ENCODE data around the gene KRTAP16-1. TPM values are rescaled to one million over a fixed set of nuclear protein-coding genes. Genes with fewer than 3 reads are reported as not detected.
A peak's percentile ranks its signal among the peaks of the same experiment; 100 is the strongest.
"Not testable (repeated sequence)": the region's sequence is repeated elsewhere in the genome, so short reads cannot be mapped to it uniquely, and the experiment has no call there.

KRTAP16-1 gene, protein sequence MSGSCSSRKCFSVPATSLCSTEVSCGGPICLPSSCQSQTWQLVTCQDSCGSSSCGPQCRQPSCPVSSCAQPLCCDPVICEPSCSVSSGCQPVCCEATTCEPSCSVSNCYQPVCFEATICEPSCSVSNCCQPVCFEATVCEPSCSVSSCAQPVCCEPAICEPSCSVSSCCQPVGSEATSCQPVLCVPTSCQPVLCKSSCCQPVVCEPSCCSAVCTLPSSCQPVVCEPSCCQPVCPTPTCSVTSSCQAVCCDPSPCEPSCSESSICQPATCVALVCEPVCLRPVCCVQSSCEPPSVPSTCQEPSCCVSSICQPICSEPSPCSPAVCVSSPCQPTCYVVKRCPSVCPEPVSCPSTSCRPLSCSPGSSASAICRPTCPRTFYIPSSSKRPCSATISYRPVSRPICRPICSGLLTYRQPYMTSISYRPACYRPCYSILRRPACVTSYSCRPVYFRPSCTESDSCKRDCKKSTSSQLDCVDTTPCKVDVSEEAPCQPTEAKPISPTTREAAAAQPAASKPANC
- not detected for polyA plus RNA-seq
- long read RNA-seq, donor 1: 0 reads
- long read RNA-seq, donor 2: 0 reads
- long read RNA-seq, donor 3: 0 reads
- long read RNA-seq, donor 4: 0 reads
- long read RNA-seq, donor 5: 0 reads
- long read RNA-seq, donor 6: 0 reads
- long read RNA-seq, donor 7: 0 reads
- long read RNA-seq, donor 8: 0 reads
- long read RNA-seq, donor 9: 0 reads
- long read RNA-seq, donor 10: 0 reads

DNA sequence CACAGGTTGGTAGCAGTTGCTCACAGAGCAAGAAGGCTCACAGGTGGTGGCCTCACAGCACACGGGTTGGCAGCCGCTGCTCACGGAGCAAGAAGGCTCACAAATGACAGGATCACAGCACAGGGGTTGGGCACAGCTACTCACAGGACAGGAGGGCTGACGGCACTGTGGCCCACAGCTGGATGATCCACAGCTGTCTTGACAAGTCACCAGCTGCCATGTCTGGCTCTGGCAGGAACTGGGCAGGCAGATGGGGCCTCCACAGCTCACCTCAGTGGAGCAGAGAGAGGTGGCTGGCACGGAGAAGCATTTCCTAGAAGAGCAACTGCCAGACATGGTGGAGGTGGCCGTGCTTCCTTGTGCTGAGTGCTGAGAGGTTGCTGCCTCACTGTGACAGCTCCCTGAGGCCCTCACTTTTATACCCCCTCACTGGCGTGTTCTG, at the start of gene KRTAP16-1:
TSS of gene KRTAP16-1 (minus strand) at position 392 of the 442 bp plus-strand sequence. CDS start at position 336, 56 bp downstream.
- peaks cover 0 to 21% (median 6%) of the 10 kb centered on the region in 3 donors for H3K27me3 ChIP-seq (ENCODE audit: control insufficient read depth in 3 of 3, insufficient read depth in 3 of 3, low read length in 3 of 3)
- H3K4me3 ChIP-seq (ENCODE audit: low read depth in 1 of 3, low read length in 3 of 3): no peak within 1 kb of the TSS
- H3K9me3 ChIP-seq (ENCODE audit: control insufficient read depth in 2 of 2, insufficient read depth in 1 of 2, low read depth in 1 of 2, low read length in 1 of 2): no peaks in the 10 kb centered on the region
- WGBS, 3 donors: 55 to 72% (median 65%) methylated on average over 7 of the region's 7 CpGs
- H3K4me1 ChIP-seq (ENCODE audit: control insufficient read depth in 3 of 3, insufficient read depth in 2 of 3, low read depth in 1 of 3, low read length in 2 of 3): no peaks in the 10 kb centered on the region
- FAIRE-seq (no peak), DNase-seq (no peak)
- peak within 1 kb of the TSS in 1 of 3 donors; percentile 65 for H3K27ac ChIP-seq (ENCODE audit: low read depth in 1 of 3, low read length in 2 of 3)
- no peaks in the 10 kb centered on the region for H3K36me3 ChIP-seq (ENCODE audit: control insufficient read depth in 3 of 3, insufficient read depth in 2 of 3, low read depth in 1 of 3, low read length in 3 of 3)

DNA sequence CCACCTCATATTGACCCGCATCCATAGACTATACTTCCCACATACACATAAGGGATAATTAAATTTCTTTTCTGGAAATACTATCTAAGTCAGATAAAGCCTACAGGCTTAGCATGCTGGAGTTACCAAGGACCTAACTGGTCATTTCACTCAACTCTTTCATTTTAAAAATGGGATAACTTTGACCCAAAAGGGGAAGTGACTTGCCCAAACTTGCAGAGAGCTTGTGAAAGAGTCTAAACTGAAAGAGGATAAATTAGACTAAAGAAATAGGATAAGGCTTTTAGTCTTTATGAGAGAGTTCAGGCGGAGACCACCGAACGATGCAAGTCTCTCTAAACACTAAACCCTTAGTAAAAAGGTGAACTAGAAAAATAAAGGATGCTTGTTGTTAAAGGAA, 45.4 kb upstream of the KRTAP16-1 start:
- Histone ChIP-seq H3K4me1 (ENCODE audit: control insufficient read depth in 3 of 3, insufficient read depth in 2 of 3, low read depth in 1 of 3, low read length in 2 of 3) (no peaks in the 10 kb centered on the region), H3K27me3 (ENCODE audit: control insufficient read depth in 3 of 3, insufficient read depth in 3 of 3, low read length in 3 of 3) (peaks cover 0 to 5% (median 2%) of the 10 kb centered on the region in 3 donors), H3K36me3 (ENCODE audit: control insufficient read depth in 3 of 3, insufficient read depth in 2 of 3, low read depth in 1 of 3, low read length in 3 of 3) (no peaks in the 10 kb centered on the region), H3K27ac (ENCODE audit: low read depth in 1 of 3, low read length in 2 of 3) (no peak overlapping the region), H3K4me3 (ENCODE audit: low read depth in 1 of 3, low read length in 3 of 3) (no peak overlapping the region), H3K9me3 (ENCODE audit: control insufficient read depth in 2 of 2, insufficient read depth in 1 of 2, low read depth in 1 of 2, low read length in 1 of 2) (no peaks in the 10 kb centered on the region)
- DNase-seq (no peak), FAIRE-seq (no peak)
- 92 to 94% (median 92%) methylated on average over 4 of the region's 4 CpGs for WGBS, 3 donors

DNA sequence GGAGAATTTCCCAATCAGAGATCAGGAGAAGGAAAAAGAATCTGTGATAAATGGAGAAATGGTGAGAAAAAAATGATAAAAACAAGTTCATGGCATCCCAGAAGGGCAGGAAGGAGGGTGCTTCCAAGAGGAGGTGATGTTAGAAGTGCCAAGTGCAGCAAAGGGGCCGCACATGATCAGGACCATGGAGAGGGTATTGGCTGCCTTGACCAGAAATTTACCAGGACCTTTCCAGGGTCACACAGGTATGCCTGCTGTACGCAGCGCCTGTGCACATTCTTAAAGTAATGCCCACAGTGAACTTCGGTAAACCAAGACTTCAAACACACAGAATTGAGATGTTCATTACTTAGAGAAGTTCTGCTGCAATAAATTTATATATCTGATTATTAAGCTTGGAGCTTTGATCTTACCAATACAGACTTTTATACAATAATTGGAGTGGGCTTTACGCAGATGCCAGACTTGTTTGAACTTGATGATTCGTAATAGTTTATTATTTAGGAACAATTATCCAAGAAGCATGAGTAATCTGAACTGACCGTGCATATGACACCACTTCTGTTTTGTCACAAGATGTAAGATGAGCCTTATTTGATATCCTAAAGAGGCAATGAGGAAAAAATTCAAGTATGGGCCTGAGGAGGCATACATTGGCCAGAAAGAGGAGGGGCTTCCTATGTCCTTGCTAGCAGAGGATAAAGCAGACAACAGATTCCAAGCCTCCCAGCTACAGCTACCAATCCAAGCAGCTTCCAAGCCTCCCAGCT, 43.7 kb upstream of the KRTAP16-1 start:
- 71 to 80% (median 75%) methylated on average over 7 of the region's 7 CpGs for WGBS, 3 donors
- Histone ChIP-seq H3K4me3 (ENCODE audit: low read depth in 1 of 3, low read length in 3 of 3) (no peak overlapping the region), H3K36me3 (ENCODE audit: control insufficient read depth in 3 of 3, insufficient read depth in 2 of 3, low read depth in 1 of 3, low read length in 3 of 3) (no peaks in the 10 kb centered on the region), H3K27me3 (ENCODE audit: control insufficient read depth in 3 of 3, insufficient read depth in 3 of 3, low read length in 3 of 3) (peaks cover 0 to 3% (median 2%) of the 10 kb centered on the region in 3 donors), H3K4me1 (ENCODE audit: control insufficient read depth in 3 of 3, insufficient read depth in 2 of 3, low read depth in 1 of 3, low read length in 2 of 3) (no peaks in the 10 kb centered on the region), H3K27ac (ENCODE audit: low read depth in 1 of 3, low read length in 2 of 3) (no peak overlapping the region), H3K9me3 (ENCODE audit: control insufficient read depth in 2 of 2, insufficient read depth in 1 of 2, low read depth in 1 of 2, low read length in 1 of 2) (no peaks in the 10 kb centered on the region)
- FAIRE-seq (no peak), DNase-seq (no peak)

DNA sequence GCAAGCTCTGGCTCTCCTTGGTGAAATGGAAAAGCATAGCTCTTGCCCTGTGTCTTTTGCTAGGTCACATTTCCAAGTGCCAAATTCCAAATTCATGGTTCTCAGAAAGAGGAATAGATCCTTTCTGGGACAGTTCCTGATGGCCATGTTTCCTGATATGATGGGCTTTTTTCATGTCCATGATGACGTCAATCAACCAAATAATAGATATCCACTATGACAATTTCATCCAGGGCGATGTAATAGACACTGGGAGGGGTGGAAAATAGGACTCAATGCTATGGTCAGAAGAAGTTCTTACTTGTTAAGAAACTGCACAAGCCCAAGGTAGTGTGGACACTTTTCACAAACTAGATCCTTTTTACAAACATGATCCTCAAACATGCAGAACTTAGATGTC, 42.1 kb upstream of the KRTAP16-1 start:
- no peaks in the 10 kb centered on the region for H3K9me3 ChIP-seq (ENCODE audit: control insufficient read depth in 2 of 2, insufficient read depth in 1 of 2, low read depth in 1 of 2, low read length in 1 of 2)
- FAIRE-seq (no peak), DNase-seq (no peak)
- WGBS, 3 donors: 82 to 89% (median 83%) methylated on average over 2 of the region's 2 CpGs
- H3K4me1 ChIP-seq (ENCODE audit: control insufficient read depth in 3 of 3, insufficient read depth in 2 of 3, low read depth in 1 of 3, low read length in 2 of 3): no peaks in the 10 kb centered on the region
- no peak overlapping the region for H3K4me3 ChIP-seq (ENCODE audit: low read depth in 1 of 3, low read length in 3 of 3)
- H3K27me3 ChIP-seq (ENCODE audit: control insufficient read depth in 3 of 3, insufficient read depth in 3 of 3, low read length in 3 of 3): peaks cover 0 to 3% (median 0%) of the 10 kb centered on the region in 3 donors
- no peaks in the 10 kb centered on the region for H3K36me3 ChIP-seq (ENCODE audit: control insufficient read depth in 3 of 3, insufficient read depth in 2 of 3, low read depth in 1 of 3, low read length in 3 of 3)
- no peak overlapping the region for H3K27ac ChIP-seq (ENCODE audit: low read depth in 1 of 3, low read length in 2 of 3)

DNA sequence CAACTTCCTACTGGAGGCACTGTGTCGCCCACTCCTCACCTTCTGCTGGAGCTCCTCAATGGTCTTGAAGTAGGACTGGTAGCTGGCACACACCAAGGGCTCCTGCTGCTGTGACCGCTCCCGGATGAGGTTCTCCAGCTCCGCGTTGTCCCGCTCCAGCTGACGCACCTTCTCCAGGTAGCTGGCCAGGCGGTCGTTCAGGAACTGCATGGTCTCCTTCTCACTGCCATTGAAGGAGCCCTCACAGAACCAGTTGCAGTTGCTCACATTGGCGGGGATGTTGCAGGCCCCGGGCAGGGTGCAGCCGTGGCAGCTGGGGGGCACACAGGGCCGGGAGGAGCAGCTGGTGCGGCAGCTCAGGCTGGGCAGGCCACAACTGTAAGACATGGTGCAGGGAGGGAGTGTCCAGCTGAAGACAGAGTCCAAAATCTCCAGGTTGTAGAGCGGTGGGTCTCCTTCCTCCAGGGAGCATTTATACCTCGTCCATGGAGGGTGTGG, 41.3 kb upstream of the KRTAP16-1 start, which contains the start of gene KRT33A:
TSS of gene KRT33A (minus strand) at position 448 of the 498 bp plus-strand sequence. CDS start at position 387, 61 bp downstream.
- H3K4me3 ChIP-seq (ENCODE audit: low read depth in 1 of 3, low read length in 3 of 3); H3K36me3 ChIP-seq (ENCODE audit: control insufficient read depth in 3 of 3, insufficient read depth in 2 of 3, low read depth in 1 of 3, low read length in 3 of 3); DNase-seq; H3K4me1 ChIP-seq (ENCODE audit: control insufficient read depth in 3 of 3, insufficient read depth in 2 of 3, low read depth in 1 of 3, low read length in 2 of 3); H3K9me3 ChIP-seq (ENCODE audit: control insufficient read depth in 2 of 2, insufficient read depth in 1 of 2, low read depth in 1 of 2, low read length in 1 of 2); H3K27ac ChIP-seq (ENCODE audit: low read depth in 1 of 3, low read length in 2 of 3); FAIRE-seq; H3K27me3 ChIP-seq (ENCODE audit: control insufficient read depth in 3 of 3, insufficient read depth in 3 of 3, low read length in 3 of 3): not testable (repeated sequence)
- 88 to 92% (median 91%) methylated on average over 16 of the region's 16 CpGs for WGBS, 3 donors

DNA sequence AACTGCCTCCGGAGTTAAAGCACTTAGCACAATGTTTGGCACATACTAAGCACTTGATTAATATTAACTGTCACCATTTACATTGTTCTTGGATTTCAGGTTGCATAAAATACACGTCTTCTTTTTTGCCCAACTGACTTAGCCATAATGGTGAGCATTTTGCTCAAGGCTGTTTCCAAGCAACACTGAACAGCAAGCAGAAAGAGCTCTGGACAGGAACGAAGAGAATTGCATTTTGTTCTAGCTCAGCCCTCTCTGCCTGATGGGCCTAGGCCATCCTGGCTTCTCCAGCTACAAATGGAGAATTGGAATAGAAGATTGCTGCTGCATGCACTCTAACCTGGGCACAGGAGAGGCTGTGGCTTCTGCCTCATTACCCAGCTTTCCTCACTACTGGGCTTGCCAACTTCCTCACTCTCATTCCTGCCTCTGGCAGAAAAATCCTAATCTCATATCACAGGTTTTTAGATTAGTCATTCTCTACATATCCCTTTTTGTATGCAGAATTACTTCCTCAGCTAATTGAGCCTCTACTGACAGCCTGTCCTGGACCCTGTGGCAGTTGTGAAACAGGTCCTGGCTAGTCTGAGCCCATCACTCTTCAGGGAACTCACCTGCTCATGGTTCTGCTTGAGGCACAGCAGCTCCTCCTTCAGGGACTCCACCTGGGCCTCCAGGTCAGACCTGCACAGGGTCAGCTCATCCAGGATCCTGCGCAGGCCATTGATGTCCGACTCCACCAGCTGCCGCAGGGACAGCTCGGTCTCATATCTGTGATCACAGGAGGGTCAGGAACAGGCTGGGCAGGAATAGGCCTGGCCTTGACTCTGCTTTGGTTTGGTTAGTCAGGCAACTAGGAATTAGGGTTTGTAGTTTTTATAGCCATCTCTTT, 39.0 kb upstream of the KRTAP16-1 start:
- Histone ChIP-seq H3K36me3 (ENCODE audit: control insufficient read depth in 3 of 3, insufficient read depth in 2 of 3, low read depth in 1 of 3, low read length in 3 of 3) (no peaks in the 10 kb centered on the region), H3K9me3 (ENCODE audit: control insufficient read depth in 2 of 2, insufficient read depth in 1 of 2, low read depth in 1 of 2, low read length in 1 of 2) (no peaks in the 10 kb centered on the region), H3K4me3 (ENCODE audit: low read depth in 1 of 3, low read length in 3 of 3) (no peak overlapping the region), H3K4me1 (ENCODE audit: control insufficient read depth in 3 of 3, insufficient read depth in 2 of 3, low read depth in 1 of 3, low read length in 2 of 3) (no peaks in the 10 kb centered on the region), H3K27ac (ENCODE audit: low read depth in 1 of 3, low read length in 2 of 3) (no peak overlapping the region), H3K27me3 (ENCODE audit: control insufficient read depth in 3 of 3, insufficient read depth in 3 of 3, low read length in 3 of 3) (no peaks in the 10 kb centered on the region)
- no peak for DNase-seq
- FAIRE-seq: no peak
- 83 to 92% (median 84%) methylated on average over 7 of the region's 7 CpGs for WGBS, 3 donors

DNA sequence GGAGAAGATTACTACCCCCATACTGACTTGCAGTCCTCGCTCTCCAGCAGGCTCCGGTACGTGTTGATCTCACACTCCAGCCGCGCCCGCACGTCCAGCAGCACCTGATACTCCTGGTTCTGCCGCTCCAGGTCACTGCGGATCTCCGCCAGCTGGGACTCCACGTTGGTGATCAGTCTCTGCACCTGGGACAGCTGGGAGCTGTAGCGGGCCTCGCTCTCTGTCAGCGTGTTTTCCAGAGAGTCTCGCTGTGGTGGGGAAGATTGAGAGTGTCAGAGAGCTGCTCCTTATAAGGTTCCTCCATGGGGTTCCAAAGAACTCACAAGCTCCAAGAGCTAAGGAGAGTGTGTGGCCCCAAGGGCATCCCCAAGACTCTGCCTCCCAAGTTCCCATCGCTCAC, 37.3 kb upstream of the KRTAP16-1 start:
- FAIRE-seq: not testable (repeated sequence)

More for the DNA sequence above, 37.3 kb upstream of the KRTAP16-1 start:
- not testable (repeated sequence) for H3K9me3 ChIP-seq (ENCODE audit: control insufficient read depth in 2 of 2, insufficient read depth in 1 of 2, low read depth in 1 of 2, low read length in 1 of 2); H3K4me1 ChIP-seq (ENCODE audit: control insufficient read depth in 3 of 3, insufficient read depth in 2 of 3, low read depth in 1 of 3, low read length in 2 of 3); H3K4me3 ChIP-seq (ENCODE audit: low read depth in 1 of 3, low read length in 3 of 3); H3K36me3 ChIP-seq (ENCODE audit: control insufficient read depth in 3 of 3, insufficient read depth in 2 of 3, low read depth in 1 of 3, low read length in 3 of 3); DNase-seq; H3K27ac ChIP-seq (ENCODE audit: low read depth in 1 of 3, low read length in 2 of 3); H3K27me3 ChIP-seq (ENCODE audit: control insufficient read depth in 3 of 3, insufficient read depth in 3 of 3, low read length in 3 of 3)
- WGBS, 3 donors: 88 to 93% (median 91%) methylated on average over 15 to 16 of the region's 16 CpGs
